Iris pigment epithelial cell (primary cell): ENCODE measurements around the gene ZEB2.

Source experiments
- DNase-seq: peaks from one replicate; pipeline ENCODE4 v3.0.0-alpha.2; 2011; ENCODE audit warnings: low read depth

Gene ZEB2

DNA sequence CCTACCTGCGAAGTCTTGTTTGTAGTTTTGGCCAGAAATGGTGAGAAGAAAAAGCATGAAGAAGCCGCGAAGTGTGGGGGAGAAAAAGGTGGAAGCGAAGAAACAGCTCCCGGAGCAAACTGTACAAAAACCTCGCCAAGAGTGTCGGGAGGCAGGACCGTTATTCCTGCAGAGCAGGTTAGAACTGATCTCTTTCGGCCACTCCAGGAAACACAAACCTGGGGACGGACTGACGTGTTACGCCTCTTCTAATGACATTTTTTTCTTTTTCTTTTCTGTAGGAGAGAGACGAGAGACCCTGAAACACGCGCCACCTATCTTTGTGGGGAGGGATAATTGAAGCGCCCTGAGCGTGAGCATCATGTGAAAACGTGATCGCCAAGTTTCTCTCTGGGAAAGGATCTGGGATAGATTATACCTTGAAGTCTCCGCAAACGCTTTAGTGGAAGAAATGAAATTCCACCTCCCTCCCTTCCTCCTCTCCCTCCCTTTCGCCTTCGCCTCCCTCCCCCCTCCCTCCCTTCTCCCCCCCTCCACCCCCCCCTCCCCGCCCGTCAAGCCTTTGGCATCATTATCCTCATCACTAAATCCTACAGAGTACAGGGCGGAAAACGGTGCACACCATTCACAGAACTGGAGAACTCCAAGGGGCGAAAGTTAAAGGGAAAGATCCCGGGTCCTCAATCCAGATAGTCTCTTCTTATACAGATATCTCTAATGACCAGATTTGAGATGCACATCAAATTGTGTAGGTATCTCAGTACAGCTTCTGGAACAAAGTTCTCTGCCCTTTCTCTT is at the start of gene ZEB2:
Gene ZEB2 (minus strand): TSS at position 186 of the 798 bp plus-strand sequence. CDS start 2,769 bp downstream, outside the sequence.
- peak; percentile 79 for DNase-seq

DNA sequence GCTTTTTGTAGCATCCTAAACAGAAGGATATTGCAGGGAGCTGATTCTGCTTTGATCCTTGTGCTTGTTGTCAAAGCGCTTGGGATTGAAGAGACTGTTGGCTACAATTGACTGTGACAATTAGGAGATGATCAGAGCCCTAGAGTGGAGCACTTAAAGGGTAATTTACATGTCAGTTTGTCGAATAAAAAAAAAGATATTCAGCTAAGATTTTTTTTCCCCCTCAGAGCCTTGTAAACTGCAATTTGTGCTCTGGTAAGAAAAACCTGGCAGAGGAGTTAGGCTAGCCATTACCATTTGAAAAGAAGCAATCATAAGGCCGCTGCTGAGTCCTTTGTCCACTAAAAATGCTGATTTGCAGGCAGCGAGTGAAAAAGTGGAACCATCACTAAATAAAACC is 47.8 kb upstream of the ZEB2 start:
- DNase-seq: no peak

DNA sequence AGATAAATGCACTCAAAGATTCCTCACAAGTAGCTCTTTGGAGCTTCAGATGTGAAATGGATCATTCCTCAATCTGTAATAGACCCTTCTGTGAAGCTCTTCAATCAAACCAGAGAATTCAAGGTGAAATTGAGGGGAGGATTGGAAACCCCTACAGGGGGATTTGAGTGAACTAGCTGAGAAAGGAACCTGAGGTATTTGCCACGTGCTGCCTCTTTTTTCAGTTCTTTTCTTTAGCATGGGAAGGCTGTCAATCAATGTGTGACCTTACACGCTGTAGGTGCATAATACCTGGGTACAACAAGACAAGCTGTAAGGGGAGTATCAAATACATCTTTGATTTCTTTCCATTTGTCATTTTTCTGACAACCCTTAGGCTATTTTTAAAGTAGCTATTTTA is 46.5 kb upstream of the ZEB2 start:
- DNase-seq: no peak

DNA sequence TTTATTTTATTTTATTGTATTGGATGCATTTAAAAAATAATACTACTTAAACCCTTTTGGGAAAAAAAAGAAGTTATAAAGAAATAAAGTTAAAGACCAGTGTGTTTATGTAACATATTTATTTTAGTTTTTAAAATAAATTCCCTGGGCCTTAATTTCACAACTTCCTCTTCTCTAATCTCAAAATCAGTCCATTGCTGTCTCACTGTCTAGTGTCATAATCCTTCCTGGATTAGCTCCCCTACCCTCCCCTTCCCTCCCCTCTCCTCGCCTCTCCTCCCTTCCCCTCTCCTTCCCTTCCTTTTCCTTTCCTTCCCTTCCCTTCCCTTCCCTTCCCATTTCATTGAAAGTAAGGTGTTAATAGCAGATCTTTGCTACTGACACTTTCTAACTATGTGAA is 40.3 kb upstream of the ZEB2 start:
- DNase-seq: no peak

DNA sequence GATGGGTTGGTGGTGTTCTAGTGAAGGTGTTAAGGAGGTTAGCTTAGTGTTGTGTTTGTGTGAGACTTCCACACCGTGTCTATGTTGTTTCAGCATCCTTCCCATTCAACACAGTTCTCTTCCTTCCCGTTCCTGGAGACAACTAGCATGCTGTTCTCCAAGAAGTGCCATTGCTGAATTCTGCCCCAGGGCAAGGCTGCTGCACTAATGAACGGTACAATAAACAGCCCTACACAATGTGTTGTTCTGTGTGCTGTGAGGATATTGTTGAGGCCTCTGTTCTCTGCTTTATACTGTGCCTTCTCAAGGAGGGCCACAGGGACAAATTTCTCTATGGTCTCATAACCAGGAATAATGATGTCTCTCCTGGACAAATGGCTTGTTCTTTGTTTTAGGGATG is 39.8 kb upstream of the ZEB2 start:
- DNase-seq: no peak

DNA sequence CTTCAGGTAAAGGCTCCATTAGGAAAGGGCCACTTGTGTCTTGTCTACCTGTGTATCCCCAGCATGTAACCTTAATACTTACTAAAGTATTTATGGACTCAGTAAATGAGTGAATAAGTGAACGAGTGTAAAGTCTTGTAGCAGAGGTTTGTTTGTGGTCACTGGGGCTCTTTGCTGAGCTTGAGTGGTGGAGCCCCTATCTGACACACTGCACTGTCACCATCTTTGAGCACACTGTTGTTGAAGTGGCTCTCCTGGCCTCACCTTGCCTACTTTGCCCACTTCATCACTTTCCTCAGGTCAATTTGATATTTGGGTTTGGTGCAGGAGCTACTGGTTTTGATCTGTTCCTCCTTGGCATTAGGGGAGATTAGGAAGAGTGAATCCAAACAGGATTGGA is 39.3 kb upstream of the ZEB2 start:
- DNase-seq: no peak

DNA sequence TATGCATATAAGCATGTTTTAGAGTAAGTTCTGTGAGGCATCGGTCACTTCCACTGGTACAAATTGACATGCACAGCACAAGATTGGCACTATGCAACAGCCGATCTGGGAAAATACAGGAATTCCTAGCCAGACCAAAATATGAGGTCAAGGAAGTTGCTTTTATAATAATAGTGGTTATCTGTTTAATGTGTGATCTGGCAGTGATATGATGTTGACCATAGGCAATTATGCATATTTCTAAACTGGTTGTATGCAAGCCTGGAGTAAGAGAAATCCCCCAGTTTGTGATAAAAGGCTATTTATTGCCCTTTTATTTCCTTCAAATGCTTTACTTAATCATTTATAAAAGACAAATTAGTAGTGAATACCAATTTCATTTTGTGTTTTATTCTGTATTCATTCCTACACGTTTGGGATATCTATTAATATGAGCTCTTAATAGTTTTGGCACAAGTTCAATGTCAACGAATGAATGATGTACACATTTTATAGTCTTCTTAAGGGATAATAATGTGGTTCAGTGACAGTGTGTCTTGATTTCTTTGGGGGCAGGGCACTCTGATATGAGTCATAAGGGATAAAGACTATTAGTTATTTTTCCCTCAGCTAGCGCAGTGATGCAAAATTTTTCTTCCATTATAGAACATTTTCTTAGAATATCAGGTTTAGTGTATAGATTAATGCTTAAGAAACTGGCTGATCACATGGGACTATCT is 34.7 kb upstream of the ZEB2 start:
- DNase-seq: no peak

DNA sequence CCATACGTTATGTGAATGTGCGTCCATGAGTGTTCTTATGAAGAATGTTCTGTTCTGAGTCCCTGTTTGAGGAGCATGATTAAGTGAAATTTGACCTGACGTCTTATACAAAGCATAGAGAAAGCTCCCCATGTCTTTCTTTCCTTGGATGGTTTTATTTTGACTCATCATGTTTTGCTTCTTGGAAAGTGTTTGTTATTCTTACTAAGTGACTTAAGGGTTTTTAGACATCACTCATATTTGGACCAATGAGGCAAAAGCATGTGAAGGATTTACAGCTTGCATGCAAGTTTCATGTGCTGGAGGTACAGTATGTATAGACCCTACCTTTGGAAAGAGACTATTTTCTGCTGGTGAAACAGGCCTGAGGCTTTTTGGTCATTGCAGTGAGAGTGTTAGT is 33.5 kb upstream of the ZEB2 start:
- DNase-seq: peak; percentile 98

DNA sequence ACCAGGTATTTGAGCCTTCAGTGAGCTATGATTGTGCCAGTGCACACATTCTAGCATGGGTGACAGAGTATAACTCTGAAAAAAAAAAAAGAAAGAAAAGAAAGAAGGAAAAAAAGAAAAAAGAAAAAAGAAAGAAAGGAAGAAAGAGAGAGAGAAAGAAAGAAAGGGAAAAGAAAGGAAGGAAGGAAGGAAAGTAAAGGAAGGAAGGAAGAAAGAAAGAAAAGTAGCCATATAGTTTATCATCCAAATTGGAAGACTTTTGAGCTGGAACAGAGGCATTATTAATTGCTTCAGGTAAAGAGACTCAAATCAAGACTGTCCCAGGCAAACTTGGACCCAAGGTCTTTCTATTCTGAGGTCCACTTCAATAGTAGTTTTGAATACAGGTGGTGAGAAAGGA is 32.9 kb upstream of the ZEB2 start:
- no peak for DNase-seq

DNA sequence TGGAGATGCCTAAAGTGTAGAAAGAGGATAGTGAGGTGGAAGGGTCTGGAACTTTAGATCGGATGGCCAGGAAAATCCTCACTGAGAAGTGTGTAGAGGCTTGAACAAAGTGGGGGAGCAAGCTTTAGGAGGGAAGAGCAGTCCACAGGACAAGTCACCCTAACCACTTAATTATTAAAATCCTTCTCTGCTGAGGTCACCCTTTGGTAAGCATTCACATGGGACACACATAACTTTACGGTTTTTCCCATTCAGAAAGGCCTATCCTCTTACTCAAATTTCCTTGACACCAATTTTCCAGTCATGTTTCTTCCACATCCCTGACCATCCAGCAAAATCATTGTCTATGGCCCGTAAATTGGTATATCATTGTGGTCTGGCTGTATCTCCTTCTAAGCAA is 31.0 kb upstream of the ZEB2 start:
- no peak for DNase-seq

DNA sequence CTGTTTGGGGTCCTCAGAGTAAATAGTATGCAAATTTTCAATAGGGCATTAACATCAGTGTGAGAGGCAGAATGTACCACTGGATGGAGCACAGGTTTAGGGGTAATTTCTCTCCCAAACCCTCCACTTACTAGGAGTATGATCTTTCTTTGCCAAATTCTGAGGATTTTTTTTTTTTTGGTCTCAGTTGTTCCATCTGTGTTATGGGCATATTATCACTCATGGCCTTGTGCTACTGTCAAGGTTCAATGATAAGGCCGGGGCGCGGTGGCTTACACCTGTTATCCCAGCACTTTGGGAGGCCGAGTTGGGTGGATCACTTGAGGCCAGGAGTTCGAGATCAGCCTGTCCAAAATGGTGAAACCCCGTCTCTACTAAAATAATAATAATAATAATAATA is 30.2 kb upstream of the ZEB2 start:
- no peak for DNase-seq

DNA sequence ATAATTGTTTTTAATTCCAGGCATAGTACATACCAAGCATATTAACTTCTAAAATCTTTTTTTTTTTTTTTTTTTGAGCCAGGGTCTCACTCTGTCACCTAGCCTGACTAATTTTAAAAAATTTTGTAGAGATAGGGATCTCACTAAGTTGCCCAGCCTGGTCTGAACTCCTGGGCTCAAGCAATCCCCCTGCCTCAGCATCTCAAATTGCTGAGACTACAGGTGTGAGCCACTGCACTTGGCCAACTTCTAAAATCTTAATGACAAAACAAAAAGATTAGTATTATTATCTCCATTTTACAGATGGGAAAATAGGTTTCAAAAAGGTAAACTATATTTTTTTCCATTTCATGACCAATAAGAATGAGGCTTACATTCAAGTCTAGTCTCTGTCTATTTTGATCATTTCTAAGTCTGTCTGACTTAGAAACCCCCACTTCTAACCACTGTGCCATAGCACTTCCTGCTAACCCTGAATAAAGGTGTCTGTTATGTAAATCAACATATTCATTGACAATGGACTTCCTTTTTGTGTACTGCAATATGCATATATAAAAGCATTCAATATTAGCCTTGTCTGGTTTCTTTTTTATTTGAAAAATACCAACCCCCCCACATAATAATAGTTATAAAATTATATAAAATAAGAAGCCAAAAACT is 28.7 kb upstream of the ZEB2 start:
- DNase-seq: no peak

DNA sequence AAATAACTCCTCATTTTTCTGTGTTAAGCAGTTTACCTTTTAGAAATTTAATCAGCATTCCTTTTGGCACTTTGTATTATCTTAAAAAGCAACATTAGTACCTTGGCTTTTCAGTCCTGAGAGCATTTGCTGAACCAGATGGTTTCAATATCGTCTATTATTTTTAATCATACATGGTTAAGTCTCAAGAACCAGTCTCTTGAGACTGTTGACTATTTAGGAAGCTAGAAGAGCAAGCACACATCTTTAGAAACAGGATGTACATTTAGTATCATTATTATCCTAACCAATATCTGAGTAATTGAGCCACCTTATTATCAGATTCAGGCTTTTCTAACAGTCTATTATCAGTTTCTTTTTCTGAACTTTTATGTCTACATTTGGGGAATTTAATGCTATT is 28.2 kb upstream of the ZEB2 start:
- no peak for DNase-seq

DNA sequence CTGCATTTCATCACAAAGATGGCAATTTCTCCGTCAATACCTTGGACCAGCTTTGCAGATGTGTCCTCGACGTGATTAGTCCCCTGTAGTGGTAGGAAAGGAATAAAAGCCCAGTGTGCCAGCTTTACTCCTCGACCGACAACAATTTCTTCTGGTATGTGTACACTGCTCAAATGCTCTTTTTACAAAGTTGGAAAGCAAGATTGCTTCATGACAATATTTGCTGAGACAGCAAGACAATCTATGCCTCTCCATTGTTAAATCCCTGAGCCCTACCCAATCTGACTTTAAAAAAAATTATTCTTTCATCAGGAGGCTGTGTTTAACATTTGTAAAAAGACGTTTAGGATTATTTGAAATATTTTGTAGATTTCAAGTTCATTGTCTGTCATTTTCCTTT is 27.6 kb upstream of the ZEB2 start:
- no peak for DNase-seq

DNA sequence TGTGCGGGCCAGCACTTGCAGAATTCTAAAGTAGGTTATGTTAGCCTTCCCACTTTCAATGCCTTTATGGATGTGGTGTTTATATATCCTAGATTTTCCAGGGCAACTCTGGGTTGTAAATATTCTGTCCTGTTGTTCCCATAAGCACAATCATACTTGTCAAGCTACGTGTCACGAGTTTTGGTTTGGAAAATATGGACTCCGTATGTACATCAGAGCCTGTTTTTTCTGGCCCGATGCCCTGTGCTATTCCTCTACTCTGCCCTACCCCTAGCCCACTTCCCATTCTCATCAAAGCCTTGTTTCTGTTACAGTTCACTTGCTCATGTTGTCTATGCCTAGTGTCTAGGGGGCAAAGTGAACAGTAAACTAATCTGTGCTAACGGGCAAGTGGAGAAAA is 27.0 kb upstream of the ZEB2 start:
- DNase-seq: no peak

DNA sequence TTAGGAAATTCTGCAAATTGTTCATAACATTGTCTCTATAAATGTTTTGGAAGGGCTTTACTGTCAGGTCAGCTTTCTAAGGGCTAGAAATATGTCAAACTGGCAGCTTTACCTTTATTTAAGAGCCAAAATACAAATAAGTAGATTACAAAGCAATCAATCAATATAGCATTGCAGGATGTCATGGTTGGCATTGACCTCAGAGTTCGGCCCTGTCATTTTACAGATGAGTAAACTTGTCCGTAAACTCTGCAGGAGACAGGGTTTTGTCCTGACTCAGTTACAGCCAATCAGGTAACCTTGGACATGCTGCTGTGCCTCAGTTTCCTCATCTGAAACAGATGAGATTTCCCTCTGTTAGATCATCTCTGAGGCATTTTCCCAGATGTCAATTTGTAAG is 25.9 kb upstream of the ZEB2 start:
- no peak for DNase-seq

DNA sequence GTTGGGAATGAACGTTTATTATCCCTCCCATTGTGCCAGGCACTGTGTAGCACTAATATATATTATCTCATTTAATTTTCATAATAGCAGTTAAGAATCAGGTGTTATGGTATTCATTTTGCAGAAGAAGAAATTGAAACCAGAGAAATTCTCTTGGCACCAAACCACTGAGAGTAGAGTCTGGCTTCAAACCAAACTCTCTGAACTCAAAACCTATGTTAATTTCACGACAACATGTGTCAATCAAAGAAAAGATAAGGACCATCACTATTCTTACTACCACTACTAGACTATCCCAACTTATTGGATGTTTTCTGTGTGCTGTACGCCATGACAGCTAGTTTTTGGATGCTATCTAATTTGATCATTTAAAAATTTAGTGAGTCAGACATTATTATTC is 24.1 kb upstream of the ZEB2 start:
- DNase-seq: no peak

DNA sequence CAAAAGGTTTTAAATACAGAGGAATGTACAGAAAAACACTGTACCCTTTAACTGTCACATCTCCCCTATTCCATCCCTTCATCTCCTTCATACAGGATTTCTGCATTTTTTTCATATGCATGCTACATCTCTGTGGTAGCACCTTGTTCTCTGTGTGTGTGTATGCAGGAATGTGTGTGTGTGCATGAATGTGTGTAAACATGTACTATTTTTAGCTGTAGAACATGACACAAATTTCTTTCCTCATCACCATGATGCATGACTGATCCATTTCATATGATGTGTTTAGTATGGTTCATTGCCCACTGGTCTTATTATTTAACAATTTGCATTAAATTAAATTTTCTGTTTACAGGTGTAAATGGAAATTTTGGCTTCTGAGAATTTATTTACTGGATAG is 21.5 kb upstream of the ZEB2 start:
- DNase-seq: no peak

DNA sequence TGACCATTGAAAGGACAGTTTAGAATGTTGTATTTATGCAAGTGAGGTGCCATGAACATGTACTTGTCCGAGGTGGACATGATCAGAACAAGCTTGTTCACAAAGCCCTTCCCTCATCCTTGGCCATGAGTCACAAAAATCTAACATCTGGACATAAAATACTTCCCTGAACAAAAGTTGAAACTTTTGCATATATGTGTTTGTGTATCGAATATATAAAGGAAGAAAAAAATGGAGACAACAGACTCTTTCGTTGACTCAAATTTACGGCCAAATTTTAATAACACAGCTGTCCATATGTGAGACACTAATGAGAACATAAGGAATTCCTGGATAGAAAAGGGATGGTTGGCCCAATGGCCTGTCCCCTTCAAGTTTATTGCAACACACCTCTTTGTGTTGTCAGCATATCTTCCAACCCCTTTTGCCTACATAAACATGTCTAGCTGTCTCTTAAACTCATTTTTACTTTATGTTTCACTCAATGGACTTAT is 19.4 kb upstream of the ZEB2 start:
- no peak for DNase-seq

DNA sequence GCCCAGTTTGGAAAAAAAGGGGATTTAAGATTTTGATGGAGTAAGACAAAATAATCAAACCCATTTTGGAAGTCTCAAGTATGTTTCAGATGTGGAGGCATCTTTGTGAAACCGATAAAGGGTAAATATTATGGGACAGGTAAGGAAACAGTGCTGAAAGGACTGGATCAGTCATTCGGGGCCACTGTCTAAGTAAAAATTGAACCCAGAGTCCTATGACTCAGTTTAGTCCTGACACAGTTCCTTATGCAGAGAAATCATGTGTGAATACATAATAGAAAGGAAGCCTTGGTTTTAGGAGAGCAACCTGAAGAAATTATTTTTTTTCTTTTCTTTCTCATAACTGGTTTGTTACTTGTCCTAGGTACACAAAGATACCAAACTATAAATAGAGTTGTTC is 15.4 kb upstream of the ZEB2 start:
- DNase-seq: no peak

DNA sequence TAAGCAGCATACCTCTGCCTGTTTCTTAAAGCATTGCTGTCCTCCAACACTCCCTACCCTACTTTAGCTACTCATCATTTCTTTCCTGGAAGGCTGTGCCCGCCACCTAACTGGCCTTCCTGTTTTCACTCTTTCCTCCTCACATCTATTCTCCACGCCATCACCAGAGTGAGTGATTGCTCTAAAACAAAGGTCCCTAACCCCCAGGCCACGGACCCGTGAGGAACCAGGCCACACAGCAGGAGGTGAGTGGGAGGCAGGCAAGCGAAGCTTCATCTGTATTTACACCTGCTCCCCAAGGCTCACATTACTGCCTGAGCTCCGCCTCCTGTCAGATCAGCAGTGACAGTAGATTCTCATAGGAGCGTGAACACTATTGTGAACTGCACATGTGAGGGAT is 13.3 kb upstream of the ZEB2 start:
- no peak for DNase-seq

DNA sequence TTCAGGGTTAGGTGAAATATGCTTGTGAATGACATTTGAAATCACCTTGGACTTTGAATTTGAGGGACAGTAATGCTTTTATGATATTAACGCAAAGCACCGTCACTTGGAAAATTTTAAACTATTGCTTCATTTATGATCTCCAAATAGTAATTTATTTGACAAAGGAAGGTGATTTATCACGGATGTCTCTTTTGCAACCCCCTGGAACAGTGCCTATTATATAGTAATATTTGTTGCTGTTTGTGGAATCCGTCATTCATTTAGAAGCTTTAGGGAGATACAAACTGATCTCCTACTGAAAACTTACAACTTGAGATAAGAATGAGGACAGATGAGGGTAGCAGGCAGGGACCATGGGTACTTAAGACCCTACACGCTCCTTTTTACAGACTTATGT is 10.7 kb upstream of the ZEB2 start:
- no peak for DNase-seq

DNA sequence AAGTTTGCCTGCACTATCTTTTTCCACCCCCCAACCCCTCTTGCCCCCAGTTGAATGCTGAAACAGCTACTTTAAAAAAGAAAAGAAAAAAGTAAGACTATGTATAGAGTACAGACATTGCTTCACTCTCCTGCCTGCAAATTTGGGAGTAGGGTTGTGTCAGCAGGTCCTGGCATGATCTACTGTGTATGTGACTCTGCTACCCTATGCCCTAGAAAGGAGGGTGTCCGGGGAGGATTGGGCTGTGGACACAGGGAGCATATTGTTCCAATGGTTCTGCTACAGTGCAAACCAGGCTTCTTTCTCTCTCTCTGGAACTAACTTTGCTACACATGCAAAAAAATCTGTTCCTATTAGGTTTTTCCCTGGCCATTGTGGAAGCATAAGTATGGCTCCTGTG is 9.9 kb upstream of the ZEB2 start:
- no peak for DNase-seq
